OCI-LY7 (cell line): ENCODE measurements around the gene UFC1.

Experiments
- CTCF ChIP-seq: fragments of 200-600 bp; sonication (generic); conservative IDR thresholded peaks from 2 replicates; pipeline ENCODE4 v1.5.1; 2014; ENCODE audit warnings: mild to moderate bottlenecking, antibody characterized with exemption, low read length, moderate library complexity, mixed read lengths
- EZH2phosphoT487 ChIP-seq: fragments of 200-600 bp; sonication (generic); IDR thresholded peaks from 2 replicates; pipeline ENCODE4 v1.6.1; 2018; ENCODE audit warnings: low read depth, borderline replicate concordance, mild to moderate bottlenecking, mixed run types, antibody characterized with exemption, low read length, moderate library complexity, mixed read lengths

GRCh38 chr1:161193561-161194235 lies 39.9 kb downstream of the UFC1 start:
- no peak for TF ChIP-seq CTCF
- TF ChIP-seq EZH2phosphoT487 = no peak
